ENCODE results near the gene USP47. TPM values are rescaled to one million over a fixed set of nuclear protein-coding genes. Genes with fewer than 3 reads are reported as not detected.
A peak's percentile ranks its signal among the peaks of the same experiment; 100 is the strongest.

The USP47 gene
- total and polyA plus RNA-seq, 9 of the 15 experiments (the other 6 are each of a cell fraction or from before 2014, with no cell fraction given): 13.1 to 63.6 (median 34.7) TPM

DNA sequence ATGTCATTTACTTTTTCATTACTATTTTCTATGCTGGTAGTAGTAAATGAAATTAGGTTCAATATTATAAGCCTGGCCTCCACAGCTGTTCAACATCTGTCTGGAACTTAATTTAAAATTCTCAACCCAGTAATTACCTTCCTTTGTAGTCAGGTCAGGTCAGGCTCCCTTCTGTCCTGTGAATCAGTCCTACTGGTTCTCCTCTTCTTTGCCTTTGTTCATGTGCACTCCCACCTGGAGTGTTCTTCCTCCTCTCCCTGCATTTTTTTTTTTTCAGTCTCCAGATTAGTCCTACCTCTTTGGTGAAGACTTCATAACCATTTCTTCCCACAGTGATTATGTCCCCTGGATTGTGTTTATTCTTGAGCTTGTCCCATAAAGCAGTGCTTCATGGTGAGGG, 98.8 kb downstream of the USP47 start:
- H3K36me3 ChIP-seq (ENCODE audit: control insufficient read depth, insufficient read depth, low read length): peaks cover 78% of the 10 kb centered on the region
- no peak for ATAC-seq
- BruUV-seq (replicated peaks): no TSS peak

DNA sequence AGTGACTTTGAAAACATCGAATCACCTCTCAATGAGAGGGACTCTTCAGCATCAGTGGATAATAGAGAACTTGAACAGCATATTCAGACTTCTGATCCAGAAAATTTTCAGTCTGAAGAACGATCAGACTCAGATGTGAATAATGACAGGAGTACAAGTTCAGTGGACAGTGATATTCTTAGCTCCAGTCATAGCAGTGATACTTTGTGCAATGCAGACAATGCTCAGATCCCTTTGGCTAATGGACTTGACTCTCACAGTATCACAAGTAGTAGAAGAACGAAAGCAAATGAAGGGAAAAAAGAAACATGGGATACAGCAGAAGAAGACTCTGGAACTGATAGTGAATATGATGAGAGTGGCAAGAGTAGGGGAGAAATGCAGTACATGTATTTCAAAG, 100.9 kb downstream of the USP47 start:
- H3K9me3 ChIP-seq (replicated peaks; ENCODE audit: control insufficient read depth, insufficient read depth, low read depth, low read length): no peaks in the 10 kb centered on the region
- H3K36me3 ChIP-seq (ENCODE audit: control insufficient read depth, insufficient read depth, low read length): peaks cover 78% of the 10 kb centered on the region
- H3K27ac ChIP-seq (ENCODE audit: extremely low read depth, low read depth, low read length): no peak overlapping the region
- no TSS peak for BruUV-seq (replicated peaks)
- H3K9ac ChIP-seq (ENCODE audit: insufficient read depth in 1 of 2, low read depth in 2 of 2, low read length in 2 of 2): no peak overlapping the region
- H3K27me3 ChIP-seq (ENCODE audit: control insufficient read depth in 2 of 2, insufficient read depth in 2 of 2, low read length in 2 of 2): no peaks in the 10 kb centered on the region
- H3K4me1 ChIP-seq (replicated peaks in 1 of 2; ENCODE audit: control insufficient read depth in 2 of 2, insufficient read depth in 2 of 2, low read length in 2 of 2): no peaks in the 10 kb centered on the region
- FAIRE-seq: no peak
- no peak overlapping the region for H2AFZ ChIP-seq (ENCODE audit: low read depth, low read length)
- intact Hi-C loops (cut with micrococcal nuclease) (no loop called here), in situ Hi-C loops (cut with MboI) (no loop called here)
- H3K4me3 ChIP-seq: no peak overlapping the region
- CTCF ChIA-PET (ENCODE audit: low intra/inter-chr PET ratio): no interaction called here
- no peaks in the 10 kb centered on the region for H3K79me2 ChIP-seq (ENCODE audit: control insufficient read depth, insufficient read depth, low read length)
- DNase-seq (ENCODE audit: extremely low read depth in 1 of 4, low spot score in 3 of 4): no peak
- H3K9me1 ChIP-seq (ENCODE audit: control insufficient read depth, insufficient read depth, low read length): no peaks in the 10 kb centered on the region
- POLR2A ChIA-PET: no interaction called here
- no peak for ATAC-seq
- TF ChIP-seq ATF4 (CRISPR knock-in tag; IDR thresholded peaks at IDR 0.05): no peak
- 91% methylated on average over 3 of the region's 3 CpGs for WGBS (ENCODE audit: insufficient coverage, low coverage, missing lambda C conversion rate)
- H3K4me2 ChIP-seq (ENCODE audit: insufficient read depth, low read length): no peak overlapping the region
- H4K20me1 ChIP-seq (replicated peaks; ENCODE audit: control insufficient read depth, insufficient read depth, low read length): no peaks in the 10 kb centered on the region

More for the DNA sequence above, 98.8 kb downstream of the USP47 start:
- TF ChIP-seq DLX4 (CRISPR knock-in tag; IDR thresholded peaks at IDR 0.05) (no peak), PYGO2 (tag; IDR thresholded peaks at IDR 0.05) (no peak), SMARCA5 (IDR thresholded peaks at IDR 0.05) (no peak)
- Histone ChIP-seq H3K4me2 (ENCODE audit: insufficient read depth, low read length) (no peak overlapping the region), H3K27ac (ENCODE audit: extremely low read depth, low read depth, low read length) (no peak overlapping the region), H3K9me3 (replicated peaks; ENCODE audit: control insufficient read depth, insufficient read depth, low read depth, low read length) (no peaks in the 10 kb centered on the region), H2AFZ (ENCODE audit: low read depth, low read length) (no peak overlapping the region), H3K4me1 (replicated peaks in 1 of 2; ENCODE audit: control insufficient read depth in 2 of 2, insufficient read depth in 2 of 2, low read length in 2 of 2) (no peaks in the 10 kb centered on the region), H4K20me1 (replicated peaks; ENCODE audit: control insufficient read depth, insufficient read depth, low read length) (no peaks in the 10 kb centered on the region), H3K9ac (ENCODE audit: insufficient read depth in 1 of 2, low read depth in 2 of 2, low read length in 2 of 2) (no peak overlapping the region), H3K9me1 (ENCODE audit: control insufficient read depth, insufficient read depth, low read length) (no peaks in the 10 kb centered on the region), H3K27me3 (ENCODE audit: control insufficient read depth in 2 of 2, insufficient read depth in 2 of 2, low read length in 2 of 2) (no peaks in the 10 kb centered on the region), H3K79me2 (ENCODE audit: control insufficient read depth, insufficient read depth, low read length) (no peaks in the 10 kb centered on the region), H3K4me3 (no peak overlapping the region)
- ChIA-PET POLR2A (no interaction called here), CTCF (ENCODE audit: low intra/inter-chr PET ratio) (no interaction called here)
- DNase-seq (ENCODE audit: extremely low read depth in 1 of 4, low spot score in 3 of 4) (no peak), FAIRE-seq (peak; percentile 52)
- intact Hi-C loops (cut with micrococcal nuclease): no loop called here
- in situ Hi-C loops (cut with MboI): no loop called here
